HCT116 (cell line): Measurements from ENCODE around the gene UCKL1. TPM values are rescaled to one million over a fixed set of nuclear protein-coding genes. Genes with fewer than 3 reads are reported as not detected.

Source experiments
- ATAC-seq: fragments of 200-7000 bp; cut with Tn5 transposase; 2 replicates; pipeline ENCODE4 v1.9.1; 2020; ENCODE audit warnings: mild to moderate bottlenecking, moderate library complexity
- BruUV-seq: library from RNA; stranded (reverse); fragments of 400-500 nt; replicated peaks from 2 replicates; lab custom pipeline; 2021; lab: Mats Ljungman, UMichigan
- CTCF ChIA-PET: fragments of 300-600 bp; sonication (Branson Sonifier 250); formaldehyde crosslinking; loops from one replicate; lab custom pipeline; 2021; ENCODE audit warnings: antibody characterized with exemption; lab: Charles Lee
- POLR2A ChIA-PET: fragments of 300-600, 350-600 bp; sonication (Branson Sonifier 250); formaldehyde crosslinking; loops from one replicate; lab custom pipeline; 2021; ENCODE audit warnings: antibody characterized with exemption; lab: Charles Lee
- RAD21 ChIA-PET, 2 experiments: fragments of 300-600 bp; sonication (Branson Sonifier 250); formaldehyde crosslinking; loops; one replicate each; lab custom pipeline; 2023; ENCODE audit warnings: low total read pairs in 2 of 2; ENCODE audit not compliant: uncharacterized antibody in 2 of 2, unreplicated experiment in 2 of 2, low non-redundant PET in 1 of 2; lab: Charles Lee
- DNase-seq: peaks from one replicate; pipeline ENCODE4 v3.0.0-alpha.2; 2010; ENCODE audit warnings: low read depth, low spot score
- H2AFZ ChIP-seq: fragments of 200-600 bp; shearing (Covaris generic), sonication (generic); 2 replicates; pipeline ENCODE4 v1.6.1; 2017; ENCODE audit warnings: low read depth, mixed run types, mixed read lengths, antibody characterized with exemption, low read length; ENCODE audit not compliant: poor library complexity, severe bottlenecking
- H3K27ac ChIP-seq: 2 replicates; pipeline ENCODE4 v1.5.1; 2012; ENCODE audit warnings: low read depth, low read length
- H3K27me3 ChIP-seq: fragments of 200-600 bp; sonication (generic); 2 replicates; pipeline ENCODE4 v1.6.1; 2016; ENCODE audit warnings: mixed run types, low read length, mixed read lengths; ENCODE audit not compliant: insufficient read depth
- H3K36me3 ChIP-seq, 2 experiments: fragments of 200-500 bp in 1 of 2; fragments of 200-600 bp in 1 of 2; sonication (Bioruptor generic) in 1 of 2; sonication (generic) in 1 of 2; 2 replicates each; pipeline versions ENCODE4 v1.5.1 to v1.6.1; 2014 to 2016; ENCODE audit warnings: low read length in 2 of 2, inconsistent platforms in 1 of 2, mixed read lengths in 1 of 2, mixed run types in 1 of 2; ENCODE audit not compliant: insufficient read depth in 2 of 2, control insufficient read depth in 1 of 2
- H3K4me1 ChIP-seq, 2 experiments: fragments of 200-600 bp in 1 of 2; sonication (generic) in 1 of 2; 2 replicates each; pipeline versions ENCODE4 v1.5.1 to v1.6.1; 2012 to 2017; ENCODE audit warnings: low read length in 2 of 2, inconsistent platforms in 1 of 2, mild to moderate bottlenecking in 1 of 2, mixed read lengths in 1 of 2, mixed run types in 1 of 2, moderate library complexity in 1 of 2; ENCODE audit not compliant: insufficient read depth in 2 of 2, control insufficient read depth in 1 of 2
- H3K4me2 ChIP-seq: fragments of 200-600 bp; sonication (generic); 2 replicates; pipeline ENCODE4 v1.6.1; 2017; ENCODE audit warnings: mixed run types, low read length, mixed read lengths
- H3K4me3 ChIP-seq, 2 experiments: fragments of 200-600 bp in 1 of 2; sonication (generic) in 1 of 2; replicated peaks in 1 of 2; 2 replicates each; pipeline ENCODE4 v1.5.1; 2011 to 2016; ENCODE audit warnings: low read length in 2 of 2, control low read depth in 1 of 2, low read depth in 1 of 2, mild to moderate bottlenecking in 1 of 2, mixed read lengths in 1 of 2, mixed run types in 1 of 2
- H3K79me2 ChIP-seq: fragments of 200-600 bp; sonication (generic); 2 replicates; pipeline ENCODE4 v1.6.1; 2017; ENCODE audit warnings: mild to moderate bottlenecking, mixed run types, low read length, moderate library complexity, mixed read lengths; ENCODE audit not compliant: insufficient read depth
- H3K9ac ChIP-seq: fragments of 200-600 bp; sonication (generic); 2 replicates; pipeline ENCODE4 v1.6.1; 2016; ENCODE audit warnings: low read length, mixed read lengths
- H3K9me2 ChIP-seq: fragments of 200-600 bp; sonication (generic), shearing (Covaris generic); 2 replicates; pipeline ENCODE4 v1.6.1; 2017; ENCODE audit warnings: mixed run types, mild to moderate bottlenecking, moderate library complexity; ENCODE audit not compliant: insufficient read depth
- H3K9me3 ChIP-seq, 2 experiments: fragments of 200-500 bp in 1 of 2; fragments of 200-600 bp in 1 of 2; sonication (Bioruptor generic) in 1 of 2; sonication (generic) in 1 of 2; 2 replicates each; pipeline ENCODE4 v1.6.1; 2014 to 2017; ENCODE audit warnings: low read length in 2 of 2, mixed read lengths in 2 of 2, inconsistent platforms in 1 of 2, low read depth in 1 of 2, mild to moderate bottlenecking in 1 of 2, mixed run types in 1 of 2, moderate library complexity in 1 of 2; ENCODE audit not compliant: control insufficient read depth in 1 of 2, insufficient read depth in 1 of 2
- H4K20me1 ChIP-seq: fragments of 200-600 bp; sonication (generic), shearing (Covaris generic); 2 replicates; pipeline ENCODE4 v1.6.1; 2017; ENCODE audit warnings: mixed run types, mild to moderate bottlenecking, moderate library complexity; ENCODE audit not compliant: insufficient read depth
- CBX3 ChIP-seq: IDR thresholded peaks from 2 replicates; pipeline ENCODE4 v1.6.1; 2012; ENCODE audit warnings: low read depth
- CEBPB ChIP-seq: IDR thresholded peaks from 2 replicates; pipeline ENCODE4 v1.6.1; 2012; ENCODE audit warnings: low read depth
- ELF1 ChIP-seq: IDR thresholded peaks from 2 replicates; pipeline ENCODE4 v1.6.1; 2012; ENCODE audit warnings: low read depth, borderline replicate concordance
- EZH2phosphoT487 ChIP-seq: fragments of 200-600 bp; IDR thresholded peaks from 2 replicates; pipeline ENCODE4 v1.6.1; 2018; ENCODE audit warnings: antibody characterized with exemption, borderline replicate concordance
- FOSL1 ChIP-seq: IDR thresholded peaks from 2 replicates; pipeline ENCODE4 v1.6.1; 2012; ENCODE audit warnings: low read depth
- JUND ChIP-seq: IDR thresholded peaks from 2 replicates; pipeline ENCODE4 v1.6.1; 2012
- POLR2A ChIP-seq: IDR thresholded peaks from 2 replicates; pipeline ENCODE4 v1.7.0; 2011; ENCODE audit warnings: borderline replicate concordance; ENCODE audit not compliant: insufficient read depth, insufficient read length; ENCODE audit errors: extremely low read depth
- POLR2AphosphoS5 ChIP-seq: IDR thresholded peaks from 2 replicates; pipeline ENCODE4 v1.6.1; 2011; ENCODE audit warnings: mild to moderate bottlenecking, low read depth, low read length, moderate library complexity
- SIN3A ChIP-seq: IDR thresholded peaks from 2 replicates; pipeline ENCODE4 v1.6.1; 2012; ENCODE audit warnings: low read depth
- SP1 ChIP-seq: IDR thresholded peaks from 2 replicates; pipeline ENCODE4 v1.6.1; 2012; ENCODE audit warnings: low read depth
- SRF ChIP-seq: IDR thresholded peaks from 2 replicates; pipeline ENCODE4 v1.6.1; 2012; ENCODE audit warnings: low read depth
- TCF7L2 ChIP-seq: IDR thresholded peaks from 2 replicates; pipeline ENCODE4 v1.7.0; 2011; ENCODE audit warnings: borderline replicate concordance, inconsistent platforms; ENCODE audit not compliant: insufficient read depth, insufficient read length; ENCODE audit errors: extremely low read depth
- YY1 ChIP-seq: IDR thresholded peaks from 2 replicates; pipeline ENCODE4 v1.6.1; 2011; ENCODE audit warnings: low read length, low read depth, moderate library complexity, mild to moderate bottlenecking; ENCODE audit not compliant: insufficient replicate concordance; ENCODE audit errors: extremely low read depth
- ZNF274 ChIP-seq: fragments of 200-500 bp; sonication (Bioruptor generic); IDR thresholded peaks from 2 replicates; pipeline ENCODE4 v1.6.1; 2014; ENCODE audit warnings: mild to moderate bottlenecking, low read depth, low read length, inconsistent platforms
- intact Hi-C: fragments of 100-400 bp; cut with micrococcal nuclease; formaldehyde crosslinking; loops from 2 replicates; pipeline ENCODE4 v1.10.0; 2022
- total RNA-seq: library from RNA; stranded (reverse); gene quantifications from one replicate; pipeline ENCODE4 v1.2.1, GENCODE V29; 2021; ENCODE audit not compliant: unreplicated experiment
- TF ChIP-seq, protein P1 (sequence below): IDR thresholded peaks from 2 replicates; pipeline ENCODE4 v1.6.1; 2011; ENCODE audit warnings: mild to moderate bottlenecking, low read length, moderate library complexity; ENCODE audit not compliant: insufficient replicate concordance; ENCODE audit errors: extremely low read depth
- TF ChIP-seq, protein P2 (sequence below): IDR thresholded peaks from 2 replicates; pipeline ENCODE4 v1.6.1; 2012
- TF ChIP-seq, protein P3 (sequence below), 3 experiments: fragments of 200-600 bp in 1 of 3; sonication (generic) in 1 of 3; IDR thresholded peaks in 2 of 3; conservative IDR thresholded peaks in 1 of 3; 2 replicates each; pipeline ENCODE4 v1.5.1; 2012 to 2017; ENCODE audit warnings: low read depth in 2 of 3, low read length in 2 of 3, antibody characterized with exemption in 1 of 3, borderline replicate concordance in 1 of 3, control low read depth in 1 of 3, mild to moderate bottlenecking in 1 of 3, mixed read lengths in 1 of 3, mixed run types in 1 of 3, moderate library complexity in 1 of 3; ENCODE audit not compliant: insufficient read depth in 1 of 3
- TF ChIP-seq, protein P4 (sequence below): IDR thresholded peaks from 2 replicates; pipeline ENCODE4 v1.6.1; 2012; ENCODE audit warnings: low read depth

The UCKL1 gene
- total RNA-seq, 1 experiment from 2014 or later = 54.2 TPM

DNA sequence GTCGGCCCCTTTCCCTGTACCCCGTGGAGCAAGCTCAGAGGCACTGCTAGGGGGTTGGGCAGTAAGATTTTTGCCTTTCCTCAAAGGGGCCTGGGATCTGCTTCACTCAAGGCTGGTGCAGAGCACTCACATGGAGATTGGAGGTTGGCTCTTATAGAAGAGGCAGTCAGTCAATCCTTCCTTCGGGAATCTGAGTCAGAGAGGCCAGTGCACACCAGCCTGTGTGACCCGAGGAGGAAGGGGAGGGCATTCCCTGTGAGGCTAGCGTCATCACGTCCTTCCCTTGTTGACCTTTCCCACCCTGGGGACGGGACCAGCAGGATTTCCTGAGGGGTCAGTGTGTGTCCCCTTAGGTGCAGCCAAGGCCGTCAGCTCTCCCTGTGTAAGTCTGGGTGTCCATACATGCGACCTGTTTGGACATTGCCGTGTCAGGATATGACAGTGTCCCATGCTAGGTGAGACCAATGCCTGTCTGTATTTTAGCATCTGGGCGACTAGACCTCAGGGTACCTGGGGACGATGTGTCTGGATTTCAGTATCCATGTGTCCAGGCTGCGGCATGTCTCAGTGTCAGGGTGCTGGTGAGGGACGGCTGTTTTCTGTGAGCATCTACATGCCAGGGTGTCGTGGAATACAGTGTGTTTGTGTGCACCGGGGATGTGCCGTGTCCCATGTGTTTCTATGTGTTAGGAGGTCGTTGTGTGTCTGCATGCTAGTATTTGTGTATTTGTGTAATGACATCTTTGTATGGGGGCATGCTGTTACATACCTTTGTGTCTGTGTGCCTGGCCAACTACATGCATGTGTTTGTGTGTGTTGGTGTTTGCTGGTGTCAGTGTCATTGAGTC is 16.3 kb upstream of the UCKL1 start:
- TF ChIP-seq, protein P1, sequence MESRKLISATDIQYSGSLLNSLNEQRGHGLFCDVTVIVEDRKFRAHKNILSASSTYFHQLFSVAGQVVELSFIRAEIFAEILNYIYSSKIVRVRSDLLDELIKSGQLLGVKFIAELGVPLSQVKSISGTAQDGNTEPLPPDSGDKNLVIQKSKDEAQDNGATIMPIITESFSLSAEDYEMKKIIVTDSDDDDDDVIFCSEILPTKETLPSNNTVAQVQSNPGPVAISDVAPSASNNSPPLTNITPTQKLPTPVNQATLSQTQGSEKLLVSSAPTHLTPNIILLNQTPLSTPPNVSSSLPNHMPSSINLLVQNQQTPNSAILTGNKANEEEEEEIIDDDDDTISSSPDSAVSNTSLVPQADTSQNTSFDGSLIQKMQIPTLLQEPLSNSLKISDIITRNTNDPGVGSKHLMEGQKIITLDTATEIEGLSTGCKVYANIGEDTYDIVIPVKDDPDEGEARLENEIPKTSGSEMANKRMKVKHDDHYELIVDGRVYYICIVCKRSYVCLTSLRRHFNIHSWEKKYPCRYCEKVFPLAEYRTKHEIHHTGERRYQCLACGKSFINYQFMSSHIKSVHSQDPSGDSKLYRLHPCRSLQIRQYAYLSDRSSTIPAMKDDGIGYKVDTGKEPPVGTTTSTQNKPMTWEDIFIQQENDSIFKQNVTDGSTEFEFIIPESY = no peak
- TF ChIP-seq, protein P2, sequence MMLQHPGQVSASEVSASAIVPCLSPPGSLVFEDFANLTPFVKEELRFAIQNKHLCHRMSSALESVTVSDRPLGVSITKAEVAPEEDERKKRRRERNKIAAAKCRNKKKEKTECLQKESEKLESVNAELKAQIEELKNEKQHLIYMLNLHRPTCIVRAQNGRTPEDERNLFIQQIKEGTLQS = no peak
- TF ChIP-seq ELF1 = no peak
- TF ChIP-seq YY1 = no peak
- TF ChIP-seq CBX3 = no peak
- TF ChIP-seq TCF7L2 = no peak
- TF ChIP-seq JUND = no peak
- TF ChIP-seq SIN3A = no peak
- TF ChIP-seq, protein P3, sequence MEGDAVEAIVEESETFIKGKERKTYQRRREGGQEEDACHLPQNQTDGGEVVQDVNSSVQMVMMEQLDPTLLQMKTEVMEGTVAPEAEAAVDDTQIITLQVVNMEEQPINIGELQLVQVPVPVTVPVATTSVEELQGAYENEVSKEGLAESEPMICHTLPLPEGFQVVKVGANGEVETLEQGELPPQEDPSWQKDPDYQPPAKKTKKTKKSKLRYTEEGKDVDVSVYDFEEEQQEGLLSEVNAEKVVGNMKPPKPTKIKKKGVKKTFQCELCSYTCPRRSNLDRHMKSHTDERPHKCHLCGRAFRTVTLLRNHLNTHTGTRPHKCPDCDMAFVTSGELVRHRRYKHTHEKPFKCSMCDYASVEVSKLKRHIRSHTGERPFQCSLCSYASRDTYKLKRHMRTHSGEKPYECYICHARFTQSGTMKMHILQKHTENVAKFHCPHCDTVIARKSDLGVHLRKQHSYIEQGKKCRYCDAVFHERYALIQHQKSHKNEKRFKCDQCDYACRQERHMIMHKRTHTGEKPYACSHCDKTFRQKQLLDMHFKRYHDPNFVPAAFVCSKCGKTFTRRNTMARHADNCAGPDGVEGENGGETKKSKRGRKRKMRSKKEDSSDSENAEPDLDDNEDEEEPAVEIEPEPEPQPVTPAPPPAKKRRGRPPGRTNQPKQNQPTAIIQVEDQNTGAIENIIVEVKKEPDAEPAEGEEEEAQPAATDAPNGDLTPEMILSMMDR (IDR thresholded peaks at IDR 0.05 in 2 of 3, conservative IDR thresholded peaks at IDR 0.05 in 1 of 3; ENCODE audit: borderline replicate concordance in 1 of 3, insufficient read depth in 1 of 3, low read depth in 2 of 3, low read length in 2 of 3) = no peak
- TF ChIP-seq POLR2AphosphoS5 = no peak
- no peak for TF ChIP-seq SP1
- no peak for TF ChIP-seq ZNF274
- TF ChIP-seq CEBPB = no peak
- TF ChIP-seq FOSL1 = no peak
- TF ChIP-seq POLR2A = no peak
- TF ChIP-seq, protein P4, sequence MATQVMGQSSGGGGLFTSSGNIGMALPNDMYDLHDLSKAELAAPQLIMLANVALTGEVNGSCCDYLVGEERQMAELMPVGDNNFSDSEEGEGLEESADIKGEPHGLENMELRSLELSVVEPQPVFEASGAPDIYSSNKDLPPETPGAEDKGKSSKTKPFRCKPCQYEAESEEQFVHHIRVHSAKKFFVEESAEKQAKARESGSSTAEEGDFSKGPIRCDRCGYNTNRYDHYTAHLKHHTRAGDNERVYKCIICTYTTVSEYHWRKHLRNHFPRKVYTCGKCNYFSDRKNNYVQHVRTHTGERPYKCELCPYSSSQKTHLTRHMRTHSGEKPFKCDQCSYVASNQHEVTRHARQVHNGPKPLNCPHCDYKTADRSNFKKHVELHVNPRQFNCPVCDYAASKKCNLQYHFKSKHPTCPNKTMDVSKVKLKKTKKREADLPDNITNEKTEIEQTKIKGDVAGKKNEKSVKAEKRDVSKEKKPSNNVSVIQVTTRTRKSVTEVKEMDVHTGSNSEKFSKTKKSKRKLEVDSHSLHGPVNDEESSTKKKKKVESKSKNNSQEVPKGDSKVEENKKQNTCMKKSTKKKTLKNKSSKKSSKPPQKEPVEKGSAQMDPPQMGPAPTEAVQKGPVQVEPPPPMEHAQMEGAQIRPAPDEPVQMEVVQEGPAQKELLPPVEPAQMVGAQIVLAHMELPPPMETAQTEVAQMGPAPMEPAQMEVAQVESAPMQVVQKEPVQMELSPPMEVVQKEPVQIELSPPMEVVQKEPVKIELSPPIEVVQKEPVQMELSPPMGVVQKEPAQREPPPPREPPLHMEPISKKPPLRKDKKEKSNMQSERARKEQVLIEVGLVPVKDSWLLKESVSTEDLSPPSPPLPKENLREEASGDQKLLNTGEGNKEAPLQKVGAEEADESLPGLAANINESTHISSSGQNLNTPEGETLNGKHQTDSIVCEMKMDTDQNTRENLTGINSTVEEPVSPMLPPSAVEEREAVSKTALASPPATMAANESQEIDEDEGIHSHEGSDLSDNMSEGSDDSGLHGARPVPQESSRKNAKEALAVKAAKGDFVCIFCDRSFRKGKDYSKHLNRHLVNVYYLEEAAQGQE = no peak
- TF ChIP-seq SRF = no peak
- no peak for TF ChIP-seq EZH2phosphoT487
- no TSS peak for BruUV-seq
- Histone ChIP-seq H3K27me3 (no peaks in the 10 kb centered on the region), H3K27ac (no peak overlapping the region), H4K20me1 (no peaks in the 10 kb centered on the region), H3K4me2 (no peak overlapping the region), H3K4me3 (no peak overlapping the region), H2AFZ (no peak overlapping the region), H3K9me2 (no peaks in the 10 kb centered on the region), H3K79me2 (peaks cover 4% of the 10 kb centered on the region; the same call in 1 of the 2 replicates), H3K9ac (0 out of 2 replicates have a peak overlapping the region, but pooled peaks have one; percentile 62), H3K36me3 (no peaks in the 10 kb centered on the region), H3K4me1 (peaks cover 21 to 42% of the 10 kb centered on the region in 2 experiments), H3K9me3 (no peaks in the 10 kb centered on the region)
- intact Hi-C loops = loop anchor here (1.0 to 10.0 kb wide), 3 partner anchors 63 to 188 kb away; partner anchors contain the start of genes ABHD16B and TPD52L2
- DNase-seq (no peak), ATAC-seq (no peak)
- RAD21 ChIA-PET = no interaction called here
- POLR2A ChIA-PET = interaction anchor here (0.7 kb wide), 1 partner anchor 55 kb away, joined by 3 read pairs; no protein-coding TSS in a partner anchor
- CTCF ChIA-PET = interaction anchor here (1.4 to 2.1 kb wide), 2 partner anchors 434 kb away, joined by 4 to 30 read pairs; partner anchors contain the start of gene PTK6
